ENCODE data around the gene CDCA8.

GRCh38 chr1:37658486-37658885 is 33.8 kb upstream of the CDCA8 start:
- TF ChIP-seq POLR2AphosphoS5 (IDR thresholded peaks at IDR 0.05) (no peak), POLR2A (IDR thresholded peaks at IDR 0.05; ENCODE audit: low read depth) (no peak)

Data from esophagus muscularis mucosa (tissue), 2 donors.